NCI-H226 (cell line): ENCODE measurements around the gene LIPC.

Experiments used
- DNase-seq: peaks from one replicate; pipeline ENCODE4 v3.0.0-alpha.2; 2015

LIPC gene

DNA sequence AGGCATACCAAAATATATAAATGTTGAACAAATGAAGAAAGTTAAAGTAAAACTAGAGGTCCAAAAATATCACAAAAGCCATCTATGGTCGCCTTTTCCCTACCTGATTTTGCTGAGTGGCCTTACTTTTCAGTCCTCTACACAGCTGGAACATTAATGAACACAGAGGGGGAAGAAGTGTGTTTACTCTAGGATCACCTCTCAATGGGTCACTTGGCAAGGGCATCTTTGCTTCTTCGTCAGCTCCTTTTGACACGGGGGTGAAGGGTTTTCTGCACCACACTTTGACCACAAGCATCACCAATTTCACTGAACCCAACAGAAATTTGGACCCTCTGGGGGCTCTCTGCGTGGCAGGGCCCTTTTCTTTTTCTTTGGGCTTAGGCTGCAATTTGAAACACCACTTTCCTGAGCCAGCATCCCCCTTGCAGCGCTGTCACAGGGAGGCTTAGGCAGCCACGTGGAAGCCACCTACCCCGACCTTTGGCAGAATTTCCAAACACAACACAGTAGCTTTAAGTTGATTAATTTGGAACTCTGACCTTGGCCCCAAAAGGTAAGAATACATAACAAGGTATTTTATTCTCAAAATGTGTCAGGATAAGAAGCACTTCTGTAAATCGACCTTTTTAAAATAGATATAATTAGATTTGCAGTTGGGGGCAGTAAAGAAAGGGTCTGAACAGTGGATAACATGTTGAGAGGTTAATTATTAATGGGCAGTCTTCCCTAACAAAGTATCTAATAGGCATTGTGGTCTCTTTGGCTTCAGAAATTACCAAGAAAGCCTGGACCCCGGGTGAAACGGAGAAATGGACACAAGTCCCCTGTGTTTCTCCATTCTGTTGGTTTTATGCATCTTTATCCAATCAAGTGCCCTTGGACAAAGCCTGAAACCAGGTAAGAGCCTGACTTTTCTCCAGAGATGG, at the start of gene LIPC:
Gene LIPC (plus strand): TSS at position 771 of the 929 bp plus-strand sequence. CDS start 42 bp downstream, at position 813.
- no peak for DNase-seq

DNA sequence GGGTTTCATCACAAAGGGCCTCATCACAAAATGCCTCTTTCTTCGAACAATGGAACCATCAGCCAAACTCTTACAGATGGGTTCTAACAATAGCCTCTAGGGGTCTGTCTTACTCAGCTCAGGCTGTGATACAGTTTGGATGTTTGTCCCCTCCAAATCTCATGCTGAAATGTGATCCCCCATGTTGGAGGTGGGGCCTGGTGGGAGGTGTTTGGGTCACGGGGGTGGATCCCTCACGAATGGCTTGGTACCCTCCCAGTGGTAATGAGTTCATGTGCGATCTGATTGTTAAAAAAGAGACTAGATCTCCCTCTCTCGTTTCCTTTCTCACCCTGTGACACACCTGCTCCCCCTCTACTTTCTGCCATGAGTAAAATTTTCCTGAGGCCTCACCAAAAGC, 47.9 kb upstream of the LIPC start:
- DNase-seq = no peak

DNA sequence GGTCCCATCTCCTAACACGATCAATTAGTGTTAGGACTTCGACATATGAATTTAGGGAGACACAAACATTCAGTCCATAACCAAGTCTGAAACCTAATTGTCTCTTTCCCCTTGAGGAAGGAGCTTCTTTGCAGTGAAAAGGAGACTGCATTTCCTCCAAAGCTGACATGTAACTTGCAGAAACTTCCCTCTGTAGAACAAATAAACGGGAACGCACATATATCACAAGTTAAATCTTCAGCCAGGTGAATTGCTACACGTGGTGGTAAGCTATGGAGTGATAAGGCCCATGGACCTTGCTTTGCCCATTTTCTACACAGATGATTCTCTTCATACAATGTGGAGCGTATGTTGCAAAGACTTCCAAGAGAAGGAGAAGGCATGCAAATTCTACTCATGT, 47.1 kb upstream of the LIPC start:
- DNase-seq = no peak

DNA sequence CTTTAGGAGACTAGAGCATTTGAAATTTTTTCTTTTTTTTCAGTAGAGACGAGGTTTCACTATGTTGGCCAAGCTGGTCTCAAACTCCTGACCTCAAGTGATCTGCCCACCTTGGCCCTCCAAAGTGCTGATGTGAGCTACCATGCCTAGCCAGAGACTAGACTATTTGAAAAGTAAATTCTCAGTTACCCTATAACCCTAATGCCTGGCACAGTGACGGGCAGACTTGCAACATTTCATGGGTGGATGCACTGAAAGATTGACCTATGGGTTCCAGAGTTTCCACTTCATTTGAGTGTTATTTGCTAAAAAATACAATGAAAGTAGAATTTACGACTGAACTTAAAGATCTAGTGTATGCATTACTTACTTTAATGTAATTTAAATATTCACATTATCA, 45.7 kb upstream of the LIPC start:
- DNase-seq = no peak

DNA sequence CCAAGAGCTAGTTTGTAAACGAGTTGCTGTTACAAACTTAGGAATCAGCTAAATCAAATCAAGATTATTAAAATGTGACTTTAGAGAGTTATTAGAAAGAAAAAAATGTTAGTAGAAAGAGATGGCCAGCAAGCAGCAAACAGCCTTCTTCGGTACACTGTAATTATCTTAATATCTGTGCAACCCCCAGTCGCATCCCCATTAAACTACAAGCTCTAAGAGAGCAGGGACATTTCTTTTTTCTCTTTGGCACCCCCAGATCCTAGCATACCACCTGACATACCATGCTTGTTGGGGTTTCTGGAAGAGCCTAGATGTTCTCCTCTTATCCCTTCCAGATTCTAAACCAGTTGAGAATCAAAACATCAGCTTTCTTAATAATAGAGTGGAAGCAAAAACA, 45.1 kb upstream of the LIPC start:
- no peak for DNase-seq

DNA sequence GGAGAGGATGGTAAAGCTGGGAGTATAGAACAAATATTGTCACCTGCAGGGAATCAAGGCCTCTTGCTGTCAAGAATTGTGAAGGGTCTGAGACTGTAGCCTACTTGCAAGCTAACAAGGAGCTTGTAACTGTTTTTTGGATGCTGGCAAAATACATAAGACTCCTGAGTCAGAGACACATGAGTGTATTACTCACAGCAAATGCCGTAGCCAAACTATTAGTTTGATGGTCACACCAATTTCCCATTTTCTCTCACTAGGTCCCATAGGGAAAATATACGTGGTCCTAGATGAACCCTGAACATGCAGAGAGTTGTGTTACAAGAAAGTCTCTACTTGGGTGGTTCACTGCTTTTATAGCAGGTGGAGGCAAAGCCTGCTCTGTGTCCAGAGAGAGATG, 44.7 kb upstream of the LIPC start:
- peak; percentile 37 for DNase-seq

DNA sequence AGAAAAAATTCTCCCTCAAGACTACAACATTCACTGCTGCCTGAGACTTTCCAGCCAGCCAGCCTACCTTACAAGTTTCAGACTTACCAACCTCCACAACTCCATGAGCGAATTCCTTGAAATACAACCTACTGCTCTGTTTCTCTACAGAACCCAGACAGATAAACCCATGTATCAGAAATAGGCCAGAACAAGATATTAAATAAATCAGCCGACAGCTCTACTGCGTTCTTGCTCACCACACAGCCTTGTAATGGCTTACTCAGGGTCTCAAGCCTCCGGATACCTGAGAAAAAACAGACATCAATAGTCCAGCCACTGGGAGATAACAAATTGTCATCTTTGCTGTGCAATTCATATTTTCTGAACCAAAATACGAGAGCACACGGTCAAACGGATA, 43.6 kb upstream of the LIPC start:
- DNase-seq = no peak

DNA sequence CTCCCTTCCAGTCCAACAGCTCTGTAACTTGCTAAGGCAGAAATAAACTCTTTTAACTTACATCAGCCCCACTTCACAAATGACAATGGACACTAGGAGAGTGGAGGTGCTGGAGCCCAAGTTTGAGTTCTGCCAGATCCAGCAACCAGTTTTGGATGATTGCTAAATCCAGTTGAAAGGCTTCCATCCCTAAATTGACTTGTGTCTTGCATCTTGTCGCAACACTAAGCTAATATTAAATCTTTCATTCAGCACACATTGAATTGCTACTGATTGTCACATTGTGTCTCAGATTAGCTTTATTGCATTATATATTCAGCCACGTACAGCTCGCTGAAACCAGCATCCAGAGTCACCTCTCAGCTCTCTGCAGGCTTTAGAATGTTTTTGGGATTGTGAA, 41.7 kb upstream of the LIPC start:
- DNase-seq = no peak

DNA sequence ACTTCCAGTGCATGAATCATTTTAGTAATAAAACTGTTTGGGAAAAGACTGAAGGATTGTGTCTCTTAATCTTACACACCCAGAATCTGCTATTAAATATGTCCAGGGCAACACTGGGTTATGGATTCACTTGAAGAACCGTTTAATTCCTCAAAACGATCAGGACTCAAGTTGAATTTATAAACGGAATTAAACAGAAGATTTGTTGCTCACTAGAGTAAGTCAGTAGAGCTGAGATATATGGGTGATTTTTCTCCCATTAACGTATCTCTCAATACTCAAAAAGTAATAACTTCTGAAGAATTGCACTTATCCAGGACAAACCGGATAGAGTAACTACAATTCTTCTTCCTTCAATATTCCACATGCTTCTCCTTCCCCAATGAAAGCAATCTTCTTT, 41.1 kb upstream of the LIPC start:
- DNase-seq = no peak

DNA sequence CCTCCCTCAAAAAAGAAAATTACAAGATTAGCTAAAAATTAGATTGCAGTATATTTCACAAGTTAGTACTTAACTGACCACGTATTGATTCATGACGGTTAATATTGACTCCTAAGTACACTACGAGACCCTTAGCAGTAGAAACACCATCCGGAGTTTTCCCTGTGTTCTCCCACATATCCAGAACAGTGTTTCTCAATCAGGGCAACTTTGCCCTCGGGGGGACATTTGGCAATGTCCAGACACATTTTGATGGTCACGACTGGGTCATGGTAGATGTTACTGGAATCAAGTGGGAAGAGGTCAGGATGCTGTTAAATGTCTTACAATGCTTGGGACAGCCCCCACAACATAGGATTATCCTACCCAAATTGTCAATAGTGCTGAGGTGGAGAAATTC, 40.7 kb upstream of the LIPC start:
- no peak for DNase-seq

DNA sequence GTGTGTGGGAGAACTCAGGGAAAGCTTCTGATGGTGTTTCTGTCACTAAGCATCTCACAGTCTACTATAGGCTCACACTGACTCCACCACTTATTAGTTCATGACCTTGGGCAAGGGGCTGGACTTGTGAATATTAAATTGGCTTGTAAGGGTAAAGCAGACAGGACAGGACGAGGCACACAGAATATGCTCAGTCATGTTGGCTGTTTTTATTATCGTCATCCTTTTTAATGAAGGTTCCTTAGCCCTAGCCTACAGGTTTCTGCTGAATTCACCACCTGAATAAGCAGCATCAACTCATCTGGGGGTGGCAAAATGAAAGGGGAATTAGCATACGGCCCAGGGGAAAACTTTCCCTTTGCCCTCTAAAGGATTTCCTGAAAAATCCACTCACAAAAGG, 39.6 kb upstream of the LIPC start:
- DNase-seq = no peak

DNA sequence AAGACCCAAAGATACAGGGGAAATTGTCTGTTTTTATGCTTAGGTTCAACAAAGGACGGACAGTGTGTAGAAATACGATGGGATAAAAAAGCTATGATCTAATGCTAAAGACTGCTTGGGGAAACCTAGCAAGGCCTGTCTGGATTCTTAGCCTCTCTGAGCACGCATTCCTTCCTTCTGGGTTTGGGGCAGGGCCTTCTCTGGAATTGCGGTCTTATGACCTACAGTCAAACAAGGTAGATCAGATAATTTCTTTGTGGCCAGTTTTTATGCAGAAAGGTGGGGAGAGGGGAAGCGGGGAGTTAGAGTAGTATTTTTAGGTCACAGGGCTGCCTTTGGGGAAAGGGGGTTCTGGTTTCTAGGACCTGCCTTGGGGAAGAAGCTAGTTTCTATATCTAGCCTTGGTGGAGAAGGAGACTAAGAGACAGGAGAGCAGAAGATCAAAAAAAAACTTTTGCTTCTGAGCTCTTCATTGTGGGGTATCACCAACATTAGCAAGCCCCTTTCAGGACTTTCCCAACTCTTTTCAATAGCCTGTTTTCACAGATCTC, 39.1 kb upstream of the LIPC start:
- no peak for DNase-seq

DNA sequence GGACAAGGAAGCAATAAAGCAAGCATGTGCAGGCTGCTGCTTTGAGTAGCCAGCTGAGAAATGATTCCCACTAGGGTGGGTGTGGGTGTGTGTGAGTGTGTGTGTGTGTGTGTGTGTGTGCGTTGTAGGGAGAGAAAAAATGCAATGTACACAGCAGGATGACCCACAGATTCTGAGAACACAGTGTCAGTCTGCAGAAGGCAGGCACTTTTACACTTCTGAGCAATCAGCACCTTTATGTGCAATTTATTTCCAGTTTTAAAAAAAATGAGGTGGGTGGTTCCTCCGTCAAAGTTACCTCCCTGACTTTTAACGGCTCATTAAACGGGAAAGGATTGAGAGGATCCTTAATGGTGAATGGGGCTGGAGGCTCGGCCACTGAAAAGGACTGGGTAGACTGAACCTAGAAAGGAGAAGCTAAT, 38.5 kb upstream of the LIPC start:
- no peak for DNase-seq

DNA sequence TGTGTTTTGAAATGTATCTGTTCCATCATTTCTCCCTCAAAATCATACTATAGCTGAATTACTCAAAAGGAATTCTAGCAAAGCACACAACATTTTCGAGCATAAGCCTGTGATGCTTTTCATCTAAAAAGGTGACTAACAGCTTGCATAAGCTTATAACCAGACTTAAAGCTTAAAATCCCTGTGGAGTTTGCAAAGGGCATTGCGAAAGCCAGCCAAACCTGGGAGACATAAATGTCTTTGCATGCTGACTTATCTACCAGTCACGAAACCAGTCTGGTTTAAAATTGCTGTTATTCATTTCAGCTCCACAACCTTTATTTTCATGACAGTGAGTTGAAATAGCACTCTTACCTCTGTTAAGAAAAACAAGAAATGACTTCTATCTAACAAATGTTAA, 35.6 kb upstream of the LIPC start:
- DNase-seq = peak; percentile 93

DNA sequence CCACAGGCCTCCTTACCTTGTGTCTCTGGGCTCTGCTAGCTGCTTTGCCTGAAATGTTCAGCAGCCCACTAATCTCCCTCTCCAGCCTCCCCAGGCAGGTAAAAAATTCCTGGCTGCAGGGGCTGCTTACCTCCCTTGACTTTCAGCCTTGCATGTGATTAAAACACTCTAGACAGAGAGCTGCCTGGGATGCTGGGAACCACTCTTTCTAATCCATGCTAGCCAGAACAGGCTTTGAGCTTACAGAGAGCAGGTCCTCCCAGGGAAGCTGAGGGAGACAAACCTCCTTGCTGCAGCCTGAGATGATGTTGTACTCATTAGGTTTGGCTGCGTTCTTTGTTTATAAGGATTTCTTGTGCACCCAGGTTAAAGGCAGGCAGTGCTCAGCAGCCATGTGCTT, 33.7 kb upstream of the LIPC start:
- no peak for DNase-seq

DNA sequence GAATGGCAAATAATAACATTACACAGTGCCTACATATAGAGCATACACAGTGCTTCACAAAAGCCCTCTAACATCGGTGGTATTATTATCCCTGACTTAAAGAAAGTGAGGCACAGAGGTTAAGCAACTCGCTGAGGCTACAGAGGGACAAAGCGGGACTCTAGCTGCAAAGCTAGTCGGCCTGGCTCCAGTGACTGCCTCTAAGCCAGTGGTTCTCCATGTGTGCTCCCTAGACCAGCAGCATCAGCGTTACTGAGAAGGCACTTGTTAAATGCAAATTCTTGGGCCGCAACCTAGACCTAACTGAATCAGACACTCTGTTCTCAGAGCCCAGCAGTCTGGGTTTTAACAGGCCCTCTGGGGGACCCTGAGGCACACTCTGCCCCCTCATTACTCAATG, 33.1 kb upstream of the LIPC start:
- no peak for DNase-seq

DNA sequence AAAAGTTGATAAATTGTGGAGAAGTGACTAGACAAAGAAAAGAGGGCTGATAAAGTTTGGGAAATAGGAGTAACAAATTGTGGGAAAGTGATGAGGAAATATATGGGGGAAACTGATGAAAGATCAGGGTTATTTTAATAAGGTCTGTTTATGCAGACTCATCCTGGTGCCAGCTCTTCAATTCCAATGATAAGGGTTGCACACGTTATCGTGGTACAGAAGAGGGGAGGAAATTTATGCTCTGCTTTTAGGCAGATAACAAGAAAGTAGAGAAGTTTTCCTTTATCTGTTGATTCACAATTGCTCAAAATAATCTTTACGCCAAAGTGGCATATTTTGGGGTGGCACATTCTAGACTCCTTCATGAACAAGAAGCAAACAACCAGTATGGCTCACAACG, 32.1 kb upstream of the LIPC start:
- DNase-seq = no peak

DNA sequence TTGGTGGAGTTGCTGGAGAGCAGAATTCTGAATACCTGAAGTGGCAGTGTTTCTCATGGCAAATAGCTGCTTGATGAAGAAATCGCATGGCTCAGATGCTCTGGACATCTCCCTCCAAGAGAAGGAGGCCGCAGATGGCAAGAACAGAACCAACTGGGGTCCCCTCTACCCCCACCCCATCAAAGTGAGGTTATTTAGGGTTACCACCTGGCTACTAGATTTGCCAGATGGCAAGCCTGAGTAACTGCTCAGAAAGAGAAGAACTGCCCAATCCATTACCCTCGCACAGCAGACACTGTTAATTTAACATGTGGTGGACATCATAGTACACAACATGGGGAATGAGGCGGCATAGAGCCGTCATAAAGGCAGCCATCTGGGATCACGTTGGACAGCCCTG, 30.5 kb upstream of the LIPC start:
- no peak for DNase-seq

DNA sequence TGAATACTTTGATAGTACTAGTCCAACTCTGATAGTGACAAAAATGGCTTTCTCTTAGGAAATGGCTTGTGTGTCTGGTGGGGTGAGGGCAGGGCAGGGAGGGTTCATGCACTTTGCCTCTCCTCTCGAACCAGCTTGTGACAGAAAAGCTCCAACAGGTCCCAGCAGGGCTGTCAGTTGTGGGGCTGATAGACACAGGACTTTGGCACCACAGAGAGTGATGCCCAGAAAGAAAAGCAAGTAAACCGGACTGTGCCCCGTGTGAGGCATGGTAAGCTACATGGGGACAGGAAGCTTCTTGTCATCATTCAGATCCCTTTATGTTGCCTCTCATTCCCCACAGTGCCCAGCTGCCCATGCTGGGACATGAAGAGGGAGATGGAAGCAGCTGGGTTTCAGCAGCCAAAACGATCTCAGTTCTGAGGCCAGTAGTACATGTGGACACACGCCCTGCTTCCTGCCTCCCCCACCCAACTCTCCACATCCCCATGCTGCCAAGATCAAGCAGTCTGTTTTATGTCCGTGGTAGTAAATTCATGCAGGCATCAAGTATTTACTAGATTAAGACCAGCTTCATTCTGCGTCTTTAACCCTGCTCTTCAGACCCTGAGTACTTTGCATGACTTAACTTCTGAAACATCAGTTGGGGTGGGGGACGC, 29.7 kb upstream of the LIPC start:
- no peak for DNase-seq

DNA sequence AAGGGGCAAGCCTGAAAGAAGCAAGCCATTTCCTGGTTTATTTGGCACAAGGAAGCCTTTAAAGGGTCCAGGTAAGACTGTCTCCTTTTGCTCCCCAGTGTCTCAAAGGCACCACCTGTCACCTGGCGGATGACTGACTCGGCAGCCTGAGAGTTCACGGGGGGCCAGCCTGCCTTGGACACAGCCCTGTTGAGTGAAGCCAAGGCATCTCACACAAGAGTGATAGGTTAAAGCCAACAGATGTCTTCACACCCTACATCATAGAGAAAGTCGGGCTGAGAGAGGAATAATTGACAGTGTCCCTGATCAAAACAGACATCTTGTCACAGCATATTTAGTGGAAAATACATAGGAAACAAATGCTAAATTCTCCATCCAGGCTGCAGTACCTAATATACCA, 28.2 kb upstream of the LIPC start:
- DNase-seq = no peak

DNA sequence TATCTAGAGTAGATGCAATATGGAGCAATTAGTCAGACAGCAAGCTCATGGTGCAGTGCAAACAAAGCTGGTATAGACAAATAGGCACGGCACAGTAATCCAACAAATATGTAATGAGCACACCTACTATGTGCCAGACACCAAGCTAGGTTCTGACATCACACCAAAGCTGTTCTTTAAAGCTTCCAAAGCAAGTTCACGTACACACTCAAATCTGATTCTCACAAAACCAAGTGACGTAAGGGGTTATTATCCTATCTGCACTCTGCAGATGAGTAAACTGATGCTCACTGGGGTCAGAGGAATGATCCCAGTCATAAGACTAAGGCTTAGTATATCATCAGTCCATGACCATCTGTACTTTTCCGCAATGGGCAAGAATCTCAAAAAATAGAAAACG, 27.8 kb upstream of the LIPC start:
- no peak for DNase-seq

DNA sequence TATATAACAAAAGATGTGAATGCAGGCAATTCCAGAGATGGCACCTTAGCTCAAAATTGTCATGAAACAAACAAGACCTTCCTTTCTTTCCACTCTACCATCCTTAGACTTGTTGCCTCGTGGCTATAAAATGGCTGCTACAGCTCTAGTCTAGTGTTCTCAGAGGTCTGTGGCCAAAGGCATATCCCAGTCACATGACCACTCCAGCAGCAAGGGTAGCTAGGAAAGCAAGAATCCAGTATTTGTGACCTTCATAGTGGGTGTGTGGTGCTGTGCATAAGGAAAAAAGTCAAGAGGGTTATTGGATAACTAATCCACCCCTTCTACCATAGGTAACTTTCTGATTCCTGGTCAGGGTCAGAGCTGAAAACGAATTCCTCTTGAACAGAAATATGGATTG, 27.1 kb upstream of the LIPC start:
- DNase-seq = no peak

DNA sequence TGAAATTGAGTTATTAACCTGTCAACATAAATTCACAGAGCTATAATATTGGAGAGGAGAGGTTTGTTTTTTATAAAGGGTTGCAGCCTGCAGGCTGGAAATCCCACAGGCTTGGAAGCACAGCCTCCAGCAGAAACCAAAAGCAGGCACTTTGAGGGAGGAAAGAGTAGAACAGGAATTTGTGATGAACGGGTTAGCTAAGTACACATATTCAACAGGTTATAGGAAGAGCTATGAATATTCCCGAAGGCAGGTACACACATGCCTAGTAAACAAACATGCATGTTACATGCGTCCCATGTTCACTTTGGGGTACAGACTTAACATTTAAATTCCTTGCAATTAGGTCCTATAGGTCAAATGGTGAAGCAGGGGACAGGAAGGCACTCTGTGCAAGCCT, 25.9 kb upstream of the LIPC start:
- DNase-seq = no peak

DNA sequence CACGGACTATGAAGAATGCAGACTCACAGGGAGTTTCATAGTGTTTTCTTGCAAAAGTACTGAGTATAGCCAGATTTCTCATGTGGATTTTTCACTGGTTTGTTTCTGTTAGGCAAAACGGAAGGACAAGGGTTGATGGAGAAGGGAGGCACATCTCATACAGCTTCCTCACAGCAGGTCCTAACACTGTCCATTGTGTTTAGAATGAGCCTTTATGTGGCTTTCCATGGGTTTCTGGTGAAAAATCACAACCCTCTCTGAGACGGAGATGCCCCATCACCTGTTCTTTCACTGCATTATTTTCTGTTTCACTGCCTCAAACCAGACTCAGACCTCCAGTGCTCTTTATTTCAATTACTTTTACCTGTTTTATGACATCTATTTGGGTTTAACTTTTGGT, 25.0 kb upstream of the LIPC start:
- DNase-seq = no peak
